Adipocyte (in vitro differentiated cells): ENCODE results near the gene CEP131.

Source experiments
- DNase-seq: peaks from one replicate; pipeline ENCODE4 v3.0.0-alpha.2; 2015; ENCODE audit warnings: low read depth
- H3K27me3 ChIP-seq: replicated peaks from 2 replicates; pipeline ENCODE4 v1.7.0; 2013; ENCODE audit warnings: mild to moderate bottlenecking, low read length, moderate library complexity; ENCODE audit not compliant: control insufficient read depth, insufficient read depth
- H3K36me3 ChIP-seq: 2 replicates; pipeline ENCODE4 v1.7.0; 2013; ENCODE audit warnings: low read length, mild to moderate bottlenecking, moderate library complexity; ENCODE audit not compliant: control insufficient read depth, insufficient read depth, severe bottlenecking
- H3K4me1 ChIP-seq: 2 replicates; pipeline ENCODE4 v1.7.0; 2013; ENCODE audit warnings: mild to moderate bottlenecking, low read length, moderate library complexity; ENCODE audit not compliant: control insufficient read depth, insufficient read depth
- H3K4me3 ChIP-seq: 2 replicates; pipeline ENCODE4 v1.7.0; 2013; ENCODE audit warnings: mild to moderate bottlenecking, low read length, moderate library complexity
- H3K9ac ChIP-seq: 2 replicates; pipeline ENCODE4 v1.7.0; 2013; ENCODE audit warnings: mild to moderate bottlenecking, low read length, moderate library complexity
- H3K9me3 ChIP-seq: 2 replicates; pipeline ENCODE4 v1.7.0; 2013; ENCODE audit warnings: mild to moderate bottlenecking, low read length, moderate library complexity; ENCODE audit not compliant: control insufficient read depth

The CEP131 gene

GRCh38 chr17:81236784-81237183 lies 14.0 kb upstream of the CEP131 start:
- Histone ChIP-seq H3K9me3 (no peaks in the 10 kb centered on the region), H3K27me3 (no peaks in the 10 kb centered on the region), H3K36me3 (peaks cover 16% of the 10 kb centered on the region), H3K4me3 (no peak overlapping the region), H3K4me1 (peaks cover 23% of the 10 kb centered on the region), H3K9ac (no peak overlapping the region)
- DNase-seq, result no peak

GRCh38 chr17:81235822-81236740 lies 13.3 kb upstream of the CEP131 start:
- Histone ChIP-seq H3K4me1 (peaks cover 23% of the 10 kb centered on the region), H3K9ac (no peak overlapping the region), H3K9me3 (no peaks in the 10 kb centered on the region), H3K4me3 (no peak overlapping the region), H3K36me3 (peaks cover 24% of the 10 kb centered on the region), H3K27me3 (no peaks in the 10 kb centered on the region)
- no peak for DNase-seq

GRCh38 chr17:81234940-81235821 lies 12.4 kb upstream of the CEP131 start:
- H3K4me3 ChIP-seq, result no peak overlapping the region
- peaks cover 17% of the 10 kb centered on the region for H3K4me1 ChIP-seq
- H3K9me3 ChIP-seq, result no peaks in the 10 kb centered on the region
- no peak for DNase-seq
- H3K36me3 ChIP-seq, result peaks cover 31% of the 10 kb centered on the region
- no peaks in the 10 kb centered on the region for H3K27me3 ChIP-seq
- H3K9ac ChIP-seq, result no peak overlapping the region

GRCh38 chr17:81234506-81234855 lies 11.7 kb upstream of the CEP131 start:
- no peak overlapping the region for H3K4me3 ChIP-seq
- peaks cover 35% of the 10 kb centered on the region for H3K36me3 ChIP-seq

GRCh38 chr17:81233811-81234505 lies 11.2 kb upstream of the CEP131 start:
- H3K4me3 ChIP-seq, result no peak overlapping the region
- no peak overlapping the region for H3K9ac ChIP-seq
- H3K36me3 ChIP-seq, result peaks cover 35% of the 10 kb centered on the region
- no peak for DNase-seq
- no peaks in the 10 kb centered on the region for H3K27me3 ChIP-seq
- no peaks in the 10 kb centered on the region for H3K9me3 ChIP-seq
- peaks cover 13% of the 10 kb centered on the region for H3K4me1 ChIP-seq

More at GRCh38 chr17:81234506-81234855, 11.7 kb upstream of the CEP131 start:
- H3K27me3 ChIP-seq, result no peaks in the 10 kb centered on the region
- DNase-seq, result no peak
- no peak overlapping the region for H3K9ac ChIP-seq
- no peaks in the 10 kb centered on the region for H3K9me3 ChIP-seq
- peaks cover 13% of the 10 kb centered on the region for H3K4me1 ChIP-seq

GRCh38 chr17:81233316-81233715 lies 10.6 kb upstream of the CEP131 start:
- H3K9ac ChIP-seq, result no peak overlapping the region
- no peak overlapping the region for H3K4me3 ChIP-seq
- H3K4me1 ChIP-seq, result peaks cover 13% of the 10 kb centered on the region
- no peak for DNase-seq
- peaks cover 38% of the 10 kb centered on the region for H3K36me3 ChIP-seq
- no peaks in the 10 kb centered on the region for H3K9me3 ChIP-seq
- no peaks in the 10 kb centered on the region for H3K27me3 ChIP-seq

GRCh38 chr17:81232616-81233241 lies 10.0 kb upstream of the CEP131 start:
- no peak overlapping the region for H3K9ac ChIP-seq
- no peaks in the 10 kb centered on the region for H3K9me3 ChIP-seq
- no peak overlapping the region for H3K4me3 ChIP-seq
- no peaks in the 10 kb centered on the region for H3K27me3 ChIP-seq
- peaks cover 38% of the 10 kb centered on the region for H3K36me3 ChIP-seq
- peaks cover 7% of the 10 kb centered on the region for H3K4me1 ChIP-seq
- DNase-seq, result no peak

GRCh38 chr17:81231766-81232581 lies 9.2 kb upstream of the CEP131 start:
- Histone ChIP-seq H3K4me1 (no peaks in the 10 kb centered on the region), H3K9ac (no peak overlapping the region), H3K9me3 (peaks cover 2% of the 10 kb centered on the region), H3K36me3 (peaks cover 38% of the 10 kb centered on the region), H3K27me3 (no peaks in the 10 kb centered on the region), H3K4me3 (no peak overlapping the region)
- no peak for DNase-seq

GRCh38 chr17:81231121-81231645 lies 8.4 kb upstream of the CEP131 start:
- no peak overlapping the region for H3K9ac ChIP-seq
- H3K36me3 ChIP-seq, result peaks cover 38% of the 10 kb centered on the region
- H3K4me1 ChIP-seq, result no peaks in the 10 kb centered on the region
- H3K27me3 ChIP-seq, result no peaks in the 10 kb centered on the region
- no peak overlapping the region for H3K4me3 ChIP-seq
- H3K9me3 ChIP-seq, result peaks cover 3% of the 10 kb centered on the region
- no peak for DNase-seq
